HepG2 (cell line): ENCODE measurements around the gene STYXL2.

Experiments
- PAX8 ChIP-seq: sonication (generic); formaldehyde crosslinking; IDR thresholded peaks from 2 replicates; pipeline ENCODE4 v1.8.0; 2022; ENCODE audit warnings: mild to moderate bottlenecking, missing genetic modification reagents, borderline replicate concordance
- ZKSCAN8 ChIP-seq: IDR thresholded peaks from 2 replicates; pipeline ENCODE4 v1.6.1; 2016; ENCODE audit warnings: borderline replicate concordance, missing genetic modification reagents, missing compliant biosample characterization

DNA sequence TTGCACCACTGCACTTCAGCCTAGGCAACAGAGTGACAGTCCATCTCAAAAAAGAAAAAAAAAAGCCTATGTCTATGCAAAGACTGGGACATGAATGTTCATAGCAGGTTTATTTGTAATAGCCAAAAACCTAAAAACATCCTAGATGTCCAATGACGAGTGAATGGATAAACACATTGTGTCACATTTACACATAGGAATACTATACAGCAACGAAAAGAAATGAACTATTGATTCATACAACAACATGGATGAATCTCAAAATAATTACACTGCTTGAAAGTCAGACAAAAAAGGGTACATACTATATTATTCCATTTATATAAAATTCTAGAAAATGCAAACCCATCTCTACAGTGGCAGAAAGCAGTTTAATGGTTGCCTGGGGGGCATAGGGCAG, 7.9 kb downstream of the STYXL2 start:
- TF ChIP-seq ZKSCAN8 (CRISPR knock-in tag), result no peak
- TF ChIP-seq PAX8 (CRISPR knock-in tag), result no peak
